Measurements from ENCODE around the gene TAF8.

DNA sequence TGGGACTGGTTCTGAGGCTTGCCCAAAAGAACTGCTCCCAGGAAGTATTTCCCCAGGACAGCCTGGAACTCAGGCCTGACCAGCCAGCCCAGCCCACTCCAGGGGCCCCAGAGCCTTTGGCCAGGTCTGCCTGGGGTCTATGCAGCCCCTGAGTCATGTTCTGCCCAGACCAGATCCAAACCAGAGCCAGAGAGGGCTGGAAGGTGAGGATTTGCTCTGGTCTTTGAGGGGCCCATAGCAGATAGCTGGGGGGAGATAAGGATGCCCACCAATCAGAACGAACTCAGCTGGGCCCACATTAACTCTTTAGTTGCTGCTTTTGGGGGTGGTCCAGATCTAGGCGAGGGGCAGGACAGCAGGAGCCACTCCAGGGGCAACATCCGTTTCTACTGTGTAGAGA lies 75.3 kb downstream of the TAF8 start:
- TF ChIP-seq, protein P1, sequence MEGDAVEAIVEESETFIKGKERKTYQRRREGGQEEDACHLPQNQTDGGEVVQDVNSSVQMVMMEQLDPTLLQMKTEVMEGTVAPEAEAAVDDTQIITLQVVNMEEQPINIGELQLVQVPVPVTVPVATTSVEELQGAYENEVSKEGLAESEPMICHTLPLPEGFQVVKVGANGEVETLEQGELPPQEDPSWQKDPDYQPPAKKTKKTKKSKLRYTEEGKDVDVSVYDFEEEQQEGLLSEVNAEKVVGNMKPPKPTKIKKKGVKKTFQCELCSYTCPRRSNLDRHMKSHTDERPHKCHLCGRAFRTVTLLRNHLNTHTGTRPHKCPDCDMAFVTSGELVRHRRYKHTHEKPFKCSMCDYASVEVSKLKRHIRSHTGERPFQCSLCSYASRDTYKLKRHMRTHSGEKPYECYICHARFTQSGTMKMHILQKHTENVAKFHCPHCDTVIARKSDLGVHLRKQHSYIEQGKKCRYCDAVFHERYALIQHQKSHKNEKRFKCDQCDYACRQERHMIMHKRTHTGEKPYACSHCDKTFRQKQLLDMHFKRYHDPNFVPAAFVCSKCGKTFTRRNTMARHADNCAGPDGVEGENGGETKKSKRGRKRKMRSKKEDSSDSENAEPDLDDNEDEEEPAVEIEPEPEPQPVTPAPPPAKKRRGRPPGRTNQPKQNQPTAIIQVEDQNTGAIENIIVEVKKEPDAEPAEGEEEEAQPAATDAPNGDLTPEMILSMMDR (IDR thresholded peaks at IDR 0.05 in 4 of 5, conservative IDR thresholded peaks at IDR 0.05 in 1 of 5) = no peak
- TF ChIP-seq POLR2A (IDR thresholded peaks at IDR 0.05) = no peak
